GM18502 (cell line): ENCODE measurements around the gene CALML5.

Experiments used
- ATAC-seq: cut with Tn5 transposase; IDR thresholded peaks from one replicate; pipeline ENCODE4 v1.9.1; 2021; ENCODE audit warnings: mild to moderate bottlenecking; ENCODE audit not compliant: unreplicated experiment, poor library complexity

CALML5 gene

DNA sequence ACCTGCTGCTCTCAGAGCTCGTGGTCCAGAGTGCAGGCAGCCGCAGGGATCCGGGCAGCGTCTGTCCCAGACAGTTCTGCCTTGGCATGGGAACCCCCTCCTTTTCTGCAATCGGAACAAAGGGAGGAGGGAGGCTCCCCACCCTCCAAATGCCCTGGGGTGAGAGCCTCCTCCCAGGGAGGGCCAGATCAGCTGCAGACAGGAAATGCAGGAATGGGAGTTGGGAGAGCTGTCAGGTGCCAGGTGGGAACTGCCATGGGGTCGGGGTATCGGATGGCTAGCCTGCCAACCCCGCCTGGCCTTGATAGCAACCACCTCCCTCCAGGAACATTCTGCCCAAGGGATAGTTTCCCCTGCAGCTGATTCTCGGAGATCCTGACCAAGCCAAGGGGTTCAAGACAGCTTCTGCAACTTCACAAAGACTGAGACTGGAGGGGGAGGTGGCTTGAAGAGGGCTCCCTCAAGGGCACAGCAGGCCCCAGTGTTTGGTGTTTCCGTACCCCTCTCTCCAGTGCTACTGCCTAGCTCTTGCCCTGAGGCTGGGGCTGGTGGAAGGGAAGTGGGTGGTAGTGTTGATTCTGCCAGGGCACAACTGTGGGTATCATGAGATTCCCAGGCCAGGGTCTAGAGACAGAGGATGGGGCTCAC lies at the start of gene CALML5:
Gene CALML5 (minus strand): TSS at position 78 of the 648 bp plus-strand sequence. CDS start 132 bp downstream, outside the sequence.
- no peak for ATAC-seq

- ATAC-seq, result no peak
Measured at GRCh38 chr10:5547931-5548660, 48.7 kb upstream of the CALML5 start.

DNA sequence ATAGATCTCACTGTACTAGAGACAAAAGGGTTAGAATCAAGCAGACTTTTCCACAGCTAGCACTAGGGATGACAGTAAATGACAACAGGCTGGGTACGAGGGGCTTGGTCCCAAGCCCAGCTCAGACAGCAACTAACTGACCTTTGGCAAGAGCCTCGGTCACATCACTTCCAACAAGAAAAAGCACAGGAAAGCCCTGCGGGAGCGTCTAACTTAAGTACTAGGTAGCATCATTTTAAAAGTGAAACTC lies 48.2 kb upstream of the CALML5 start:
- ATAC-seq, result no peak

- no peak for ATAC-seq
Measured at GRCh38 chr10:5546891-5547680, 47.7 kb upstream of the CALML5 start.

GRCh38 chr10:5545778-5546710 lies 46.7 kb upstream of the CALML5 start:
- no peak for ATAC-seq

DNA sequence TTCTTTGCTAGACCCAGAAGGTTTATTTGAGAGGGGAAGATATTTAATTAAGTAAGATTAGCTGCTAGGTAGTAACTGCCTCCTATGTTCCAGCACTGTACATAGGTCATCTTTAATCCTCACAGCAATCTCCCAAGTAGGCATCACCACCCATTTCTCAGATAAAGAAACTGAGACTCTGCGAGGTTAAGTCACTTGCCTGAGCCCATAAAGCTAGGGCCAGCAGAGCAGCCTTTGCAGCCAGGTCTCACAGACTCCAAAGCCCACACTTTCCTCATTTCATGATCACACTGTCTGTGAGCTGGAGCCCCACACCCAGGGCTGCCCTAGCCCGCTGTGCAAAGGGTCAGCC lies 46.0 kb upstream of the CALML5 start:
- ATAC-seq, result no peak

GRCh38 chr10:5545011-5545410 lies 45.6 kb upstream of the CALML5 start:
- ATAC-seq, result no peak

DNA sequence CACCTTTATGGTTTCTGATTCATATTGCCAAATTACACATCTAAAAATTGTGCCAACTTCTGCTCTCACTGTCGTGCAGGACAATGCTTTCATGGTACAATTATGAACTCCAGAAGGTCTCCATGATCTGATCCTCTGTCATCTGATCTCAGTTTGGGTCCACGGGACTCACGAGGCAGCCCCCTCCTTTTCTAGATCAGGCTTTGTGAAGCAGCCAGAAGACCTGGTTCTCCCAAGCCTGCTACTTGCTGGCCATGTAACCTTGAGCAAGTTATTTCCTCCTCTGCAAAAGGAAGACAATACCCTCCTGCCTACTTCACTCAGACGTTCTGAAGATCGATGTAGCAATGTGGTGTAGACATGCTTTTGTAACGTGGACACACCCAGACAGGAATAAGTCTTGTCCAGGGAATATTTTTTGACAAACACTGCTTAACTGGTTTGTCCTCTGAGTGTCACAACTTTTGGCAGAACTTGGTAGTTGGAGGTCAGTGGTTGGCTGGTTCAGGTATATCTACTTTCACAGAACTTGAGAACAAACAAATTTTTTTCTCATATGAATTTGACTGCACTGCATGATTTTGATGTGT lies 44.9 kb upstream of the CALML5 start:
- no peak for ATAC-seq

GRCh38 chr10:5543623-5544022 lies 44.3 kb upstream of the CALML5 start:
- no peak for ATAC-seq

DNA sequence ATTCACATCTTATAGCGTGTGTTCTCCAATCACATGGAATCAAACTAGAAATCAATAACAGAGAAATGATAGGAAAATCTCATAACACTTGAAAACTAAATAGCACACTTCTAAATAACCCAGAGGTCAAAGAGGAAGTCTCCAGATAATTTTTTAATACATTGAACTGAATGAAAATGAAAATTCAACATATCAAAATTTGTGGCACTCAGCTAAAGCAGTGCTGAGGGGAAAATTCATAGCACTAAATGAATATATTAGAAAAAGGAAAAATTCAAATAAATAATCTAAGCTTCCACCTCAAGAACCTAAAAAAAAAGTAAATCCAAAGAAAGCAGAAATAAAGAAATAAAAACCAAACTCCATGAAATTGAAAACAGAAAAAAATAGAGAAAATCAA lies 42.7 kb upstream of the CALML5 start:
- ATAC-seq, result no peak

DNA sequence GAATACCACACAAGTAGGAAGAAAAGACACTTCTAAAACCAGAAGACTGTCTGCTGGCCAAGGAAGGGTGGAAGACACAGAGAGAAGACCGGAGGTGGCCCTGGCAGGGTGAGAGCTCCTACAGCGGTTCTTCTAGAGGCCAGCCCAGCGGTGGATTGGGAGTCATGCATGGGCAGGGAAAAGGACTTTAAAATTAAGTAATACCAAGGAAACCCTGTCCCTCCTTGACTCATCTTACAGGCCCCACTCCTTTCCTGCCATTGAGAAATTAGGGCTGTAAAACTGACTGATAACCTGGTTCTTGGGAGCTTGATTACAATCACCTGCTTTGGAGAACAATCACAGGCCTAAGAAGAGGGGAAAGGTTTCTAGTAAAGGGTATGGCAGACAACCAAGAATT lies 41.5 kb upstream of the CALML5 start:
- ATAC-seq, result no peak

GRCh38 chr10:5540080-5540479 lies 40.7 kb upstream of the CALML5 start:
- ATAC-seq, result no peak

DNA sequence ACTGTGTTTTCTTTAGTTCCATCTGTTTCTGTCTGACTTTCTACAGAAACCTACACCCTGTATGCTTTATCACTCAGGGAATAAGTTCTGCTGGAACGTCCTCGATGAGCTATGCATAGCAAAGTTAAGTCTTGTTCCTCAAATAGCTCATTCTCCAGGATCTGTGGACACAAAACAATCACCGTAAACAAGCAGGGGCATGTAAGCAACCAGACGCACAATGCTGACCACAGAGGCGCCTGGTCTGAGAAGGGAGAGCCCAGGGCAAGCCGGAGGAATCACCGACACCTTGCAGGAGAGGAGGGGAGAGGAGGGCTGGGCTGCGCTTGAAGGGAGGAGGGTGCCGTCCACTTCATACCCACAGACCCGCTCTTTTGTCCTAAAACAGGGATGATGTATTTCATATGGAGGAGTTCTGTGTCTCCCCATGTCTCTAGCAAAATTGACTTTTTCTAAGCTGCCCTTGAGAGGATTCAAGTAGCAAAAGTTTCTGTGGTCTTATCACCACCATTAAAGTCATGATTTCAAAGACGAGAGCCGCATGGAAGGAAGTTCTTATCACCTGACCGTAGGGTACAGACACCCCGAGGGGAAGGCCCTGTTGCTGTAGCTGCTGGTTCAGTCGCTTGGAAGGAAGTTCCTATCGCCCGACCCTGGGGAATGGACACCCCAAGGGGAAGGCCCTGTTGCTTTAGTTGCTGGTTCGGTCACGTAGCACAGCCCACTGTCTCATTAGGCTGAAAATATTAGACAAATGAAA lies 39.7 kb upstream of the CALML5 start:
- ATAC-seq, result no peak

- ATAC-seq, result no peak
Measured at GRCh38 chr10:5538446-5538845, 39.1 kb upstream of the CALML5 start.

- no peak for ATAC-seq
Measured at GRCh38 chr10:5537684-5538083, 38.3 kb upstream of the CALML5 start.

GRCh38 chr10:5536486-5537081 lies 37.2 kb upstream of the CALML5 start:
- no peak for ATAC-seq

DNA sequence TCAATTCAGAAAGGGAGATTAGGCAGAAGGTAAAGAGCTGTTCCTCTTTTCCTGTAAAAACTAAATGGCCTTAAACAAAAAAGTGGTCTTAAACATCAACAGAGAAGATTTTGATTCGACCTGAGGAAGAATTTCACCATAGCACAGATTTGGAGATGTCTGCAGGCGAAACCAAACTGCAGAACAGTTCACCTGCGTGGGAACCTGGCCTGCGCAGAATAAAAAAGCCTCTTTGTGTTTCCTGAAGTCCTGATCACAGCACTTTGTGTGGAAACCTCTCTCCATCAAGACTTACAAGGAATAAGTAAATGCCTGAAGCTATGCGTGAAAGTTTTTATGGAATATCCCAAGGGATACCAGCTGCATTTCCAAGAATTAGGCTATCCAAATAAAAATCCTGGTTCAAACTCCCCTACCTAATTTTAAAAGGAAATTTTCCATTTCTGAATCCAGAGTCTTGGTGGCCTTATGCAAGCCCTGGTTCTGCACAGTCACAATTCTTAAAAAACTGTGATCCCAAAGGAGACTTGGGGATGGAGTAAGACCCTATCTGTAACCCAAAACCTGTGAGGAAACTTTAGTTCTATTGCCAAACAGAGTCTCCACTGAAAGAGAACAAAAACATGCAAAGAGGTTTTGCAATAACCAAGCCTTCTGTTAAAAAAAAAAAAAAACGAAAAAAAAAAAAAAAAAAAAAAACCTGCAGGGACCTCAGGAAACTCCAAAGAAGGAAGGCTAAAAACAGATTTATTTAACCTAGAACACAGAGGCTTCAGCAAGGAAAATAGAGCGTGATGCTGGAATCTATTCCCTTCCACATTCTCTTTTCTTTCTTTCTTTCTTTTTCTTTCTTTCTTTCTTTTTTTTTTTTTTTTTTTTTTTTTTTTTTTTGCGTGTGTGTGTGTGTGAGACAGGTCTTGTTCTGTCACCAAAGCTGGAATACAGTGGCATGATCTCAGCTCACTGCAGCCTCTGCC lies 35.8 kb upstream of the CALML5 start:
- ATAC-seq, result no peak
